ENCODE measurements around the gene SPC24. TPM values are rescaled to one million over a fixed set of nuclear protein-coding genes. Genes with fewer than 3 reads are reported as not detected.
A peak's percentile ranks its signal among the peaks of the same experiment; 100 is the strongest.

Gene SPC24, protein sequence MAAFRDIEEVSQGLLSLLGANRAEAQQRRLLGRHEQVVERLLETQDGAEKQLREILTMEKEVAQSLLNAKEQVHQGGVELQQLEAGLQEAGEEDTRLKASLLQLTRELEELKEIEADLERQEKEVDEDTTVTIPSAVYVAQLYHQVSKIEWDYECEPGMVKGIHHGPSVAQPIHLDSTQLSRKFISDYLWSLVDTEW
- total RNA-seq (2014; rRNA removed; shearing (Covaris generic); ENCODE audit: low replicate concordance): 69.7 and 113 TPM in 2 replicates

DNA sequence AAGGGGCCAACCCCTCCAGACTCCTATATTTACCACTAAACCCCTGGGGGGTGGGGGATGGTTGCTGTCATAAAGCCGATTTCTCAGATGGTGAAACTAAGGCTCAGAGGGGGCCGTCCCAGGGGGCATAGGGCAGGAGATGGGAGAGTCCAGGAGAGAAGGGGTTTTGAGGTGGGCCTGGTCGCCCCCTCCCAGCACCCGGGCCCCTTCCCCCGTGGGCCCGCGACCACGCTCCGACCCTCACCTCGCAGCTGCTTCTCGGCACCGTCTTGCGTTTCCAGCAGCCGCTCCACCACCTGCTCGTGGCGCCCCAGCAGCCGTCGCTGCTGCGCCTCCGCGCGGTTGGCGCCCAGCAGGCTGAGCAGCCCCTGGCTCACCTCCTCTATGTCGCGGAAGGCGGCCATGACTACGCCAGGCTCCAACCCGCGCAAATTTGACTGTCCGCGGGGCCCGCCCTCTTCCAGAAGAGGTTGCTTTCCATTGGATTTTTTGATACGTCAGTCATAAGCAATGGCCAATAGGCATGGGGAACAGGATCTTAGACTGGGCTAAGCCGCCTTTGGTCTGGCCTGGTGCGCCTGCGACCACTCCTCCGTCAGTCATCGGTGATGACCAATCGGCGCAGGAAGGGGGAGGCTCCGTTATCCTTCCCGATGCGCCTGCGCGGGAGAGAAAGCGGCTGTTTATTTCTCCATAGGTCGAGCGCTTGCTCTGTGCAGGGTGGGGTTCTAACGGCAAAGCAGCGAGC is at the start of gene SPC24:
Gene SPC24, minus strand, starts transcription at position 410 of the 748 bp plus-strand sequence. Its CDS starts 6 bp downstream, at position 404.
- Histone ChIP-seq H3K36me3 (peaks cover 26% of the 10 kb centered on the region), H3K27me3 (no peaks in the 10 kb centered on the region), H3K9me3 (peaks cover 1% of the 10 kb centered on the region; the same call in 1 of the 2 replicates), H3K4me3 (peak within 1 kb of the TSS; percentile 76)
- DNase-seq: peak; percentile 99

DNA sequence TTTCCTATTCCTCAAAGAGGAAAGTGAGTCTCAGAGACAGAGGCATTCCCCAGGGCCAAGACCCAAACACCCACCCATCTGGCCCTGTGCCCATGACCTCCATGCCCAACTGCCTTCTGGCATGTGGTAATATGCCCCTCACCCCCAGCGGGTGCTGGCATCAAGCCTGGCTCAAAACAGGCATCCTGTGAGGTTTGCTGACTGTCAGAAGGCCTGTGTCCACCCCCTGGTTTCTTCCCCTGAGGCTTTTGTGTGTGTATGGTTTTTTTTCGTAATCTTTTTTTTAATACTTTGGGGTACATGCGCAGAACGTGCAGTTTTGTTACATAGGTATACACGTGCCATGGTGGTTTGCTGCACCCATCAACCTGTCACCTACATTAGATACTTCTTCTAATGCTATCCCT is 49.4 kb upstream of the SPC24 start:
- Histone ChIP-seq H3K9me3 (no peaks in the 10 kb centered on the region), H3K4me3 (no peak overlapping the region), H3K36me3 (no peaks in the 10 kb centered on the region), H3K27me3 (no peaks in the 10 kb centered on the region)
- peak; percentile 86 for DNase-seq

DNA sequence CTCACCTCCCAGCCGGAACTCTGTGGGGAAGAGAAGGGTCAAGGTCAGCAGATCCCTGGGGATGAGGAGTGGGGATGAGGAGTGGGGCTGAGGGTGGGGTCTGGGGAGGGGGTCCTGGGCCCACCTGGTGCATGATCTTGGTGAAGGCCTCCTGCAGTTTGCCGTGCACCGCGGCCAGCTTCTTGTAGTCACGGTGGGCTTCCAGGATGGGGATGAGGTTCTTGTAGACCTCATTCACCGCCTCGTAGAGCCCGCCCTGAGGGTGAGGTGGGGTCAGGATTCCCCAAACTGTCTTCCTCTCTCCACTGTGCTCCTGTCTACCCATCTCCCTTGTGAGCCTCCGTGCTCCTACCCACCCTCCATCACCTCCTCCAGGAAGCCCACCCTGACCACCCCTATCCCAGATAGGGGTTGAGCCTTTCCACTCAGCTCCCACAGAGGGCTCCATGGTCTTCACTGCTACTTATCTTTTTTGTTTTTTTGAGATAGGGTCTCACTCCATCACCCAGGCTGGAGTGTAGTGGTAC is 48.6 kb upstream of the SPC24 start:
- no peaks in the 10 kb centered on the region for H3K9me3 ChIP-seq
- H3K27me3 ChIP-seq: no peaks in the 10 kb centered on the region
- DNase-seq: no peak
- H3K36me3 ChIP-seq: no peaks in the 10 kb centered on the region
- no peak overlapping the region for H3K4me3 ChIP-seq

DNA sequence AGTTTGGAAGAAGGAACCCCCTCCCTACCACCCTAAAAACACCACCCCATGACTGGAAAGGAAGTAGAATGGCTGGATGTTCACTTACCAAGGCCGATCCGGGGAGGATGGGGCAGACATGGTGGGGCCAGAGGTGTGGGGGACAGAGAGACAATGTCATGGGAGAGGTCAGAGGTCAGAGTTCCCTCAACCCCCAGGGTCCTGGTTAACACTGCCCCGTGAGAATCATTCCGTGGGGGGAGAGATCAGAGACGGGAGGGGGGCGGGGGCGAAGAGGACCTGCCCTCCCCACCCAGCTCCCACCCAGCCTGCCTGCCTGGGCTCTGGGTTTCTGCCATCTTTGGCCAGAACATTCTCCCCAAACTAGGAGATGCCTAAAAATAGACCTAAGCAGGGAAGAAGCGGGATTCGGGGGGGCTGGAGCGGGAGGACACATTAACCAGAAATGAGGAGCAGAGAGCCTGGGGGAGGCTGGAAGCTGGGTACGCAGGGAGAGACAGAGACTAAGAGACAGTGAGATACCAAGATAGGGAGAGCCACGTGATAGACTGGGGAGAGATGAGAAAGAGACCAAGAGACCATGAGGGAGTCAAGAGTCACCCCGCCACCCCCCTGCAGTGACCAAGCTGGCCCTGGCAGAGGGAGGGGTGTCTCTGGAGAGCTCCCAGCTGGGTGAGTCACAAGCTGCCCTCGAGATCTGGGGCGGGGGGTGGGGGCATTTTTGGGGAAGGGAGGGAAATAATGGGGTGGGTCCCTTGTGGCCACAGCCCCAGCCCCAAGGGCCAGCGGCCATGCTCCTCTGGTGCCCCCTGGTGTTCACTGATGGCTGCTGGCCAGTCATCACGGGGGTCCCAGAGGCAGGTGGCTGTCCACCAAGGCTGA is 47.9 kb upstream of the SPC24 start:
- Histone ChIP-seq H3K36me3 (no peaks in the 10 kb centered on the region), H3K27me3 (no peaks in the 10 kb centered on the region), H3K9me3 (no peaks in the 10 kb centered on the region), H3K4me3 (no peak overlapping the region)
- DNase-seq: peak; percentile 78

DNA sequence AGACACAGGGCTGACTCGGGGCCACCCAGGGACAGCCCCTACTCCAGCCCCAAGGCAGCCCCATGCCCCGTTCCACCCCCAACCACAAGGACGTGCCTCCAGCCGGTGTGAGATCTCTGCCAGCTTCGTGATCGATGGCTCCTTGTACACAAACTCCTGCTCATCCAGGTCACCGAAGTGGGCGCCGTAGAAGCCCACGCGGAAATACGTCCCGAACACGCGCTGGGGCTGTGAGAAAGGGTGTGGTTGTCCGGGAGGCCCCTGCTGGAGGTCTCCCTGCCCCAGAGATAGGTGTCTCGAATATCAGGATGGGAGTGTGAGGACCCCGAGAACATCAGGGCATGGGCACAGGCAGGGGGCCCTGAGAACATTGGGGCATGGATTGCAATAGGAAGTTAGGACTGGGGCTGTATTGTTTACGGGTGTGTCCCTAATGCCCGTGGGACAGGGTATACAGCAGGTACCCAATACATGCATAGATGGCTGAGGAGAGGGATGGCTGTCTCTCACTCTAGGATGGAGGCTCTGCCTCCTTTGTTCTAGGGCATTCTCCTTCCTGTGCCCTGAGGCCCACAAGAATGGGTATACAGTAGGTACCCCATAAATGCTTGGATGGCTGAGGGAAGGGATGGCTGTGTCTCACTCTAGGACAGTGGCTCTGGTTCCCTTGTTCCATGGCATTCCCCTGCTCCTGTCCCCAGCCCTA is 47.1 kb upstream of the SPC24 start:
- no peak overlapping the region for H3K4me3 ChIP-seq

DNA sequence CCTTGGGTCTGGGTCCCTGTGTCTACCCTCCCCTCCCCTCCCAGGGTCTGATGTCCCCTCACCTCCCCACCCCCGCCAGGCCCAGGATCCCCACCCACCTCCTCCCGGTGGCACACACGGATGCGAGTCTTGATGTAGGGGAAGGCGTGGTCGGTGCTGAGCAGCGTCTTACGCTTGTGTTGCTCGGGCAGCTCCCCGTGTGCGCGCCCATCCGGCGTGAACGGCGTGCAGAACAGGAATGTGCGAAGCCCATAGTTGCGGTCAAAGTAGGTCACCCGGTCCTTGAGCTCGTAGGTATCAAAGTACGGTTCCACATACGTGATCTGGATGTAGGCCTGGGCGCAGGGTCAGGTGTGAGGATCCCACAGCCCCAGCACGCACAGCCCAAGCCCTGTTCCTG is 46.2 kb upstream of the SPC24 start:
- Histone ChIP-seq H3K9me3 (no peaks in the 10 kb centered on the region), H3K27me3 (no peaks in the 10 kb centered on the region), H3K4me3 (no peak overlapping the region), H3K36me3 (0 out of 2 replicates have a peak, but pooled peaks cover 2% of the 10 kb centered on the region)
- no peak for DNase-seq

More for the DNA sequence above, 47.1 kb upstream of the SPC24 start:
- Histone ChIP-seq H3K27me3 (no peaks in the 10 kb centered on the region), H3K36me3 (0 out of 2 replicates have a peak, but pooled peaks cover 2% of the 10 kb centered on the region), H3K9me3 (no peaks in the 10 kb centered on the region)
- no peak for DNase-seq

DNA sequence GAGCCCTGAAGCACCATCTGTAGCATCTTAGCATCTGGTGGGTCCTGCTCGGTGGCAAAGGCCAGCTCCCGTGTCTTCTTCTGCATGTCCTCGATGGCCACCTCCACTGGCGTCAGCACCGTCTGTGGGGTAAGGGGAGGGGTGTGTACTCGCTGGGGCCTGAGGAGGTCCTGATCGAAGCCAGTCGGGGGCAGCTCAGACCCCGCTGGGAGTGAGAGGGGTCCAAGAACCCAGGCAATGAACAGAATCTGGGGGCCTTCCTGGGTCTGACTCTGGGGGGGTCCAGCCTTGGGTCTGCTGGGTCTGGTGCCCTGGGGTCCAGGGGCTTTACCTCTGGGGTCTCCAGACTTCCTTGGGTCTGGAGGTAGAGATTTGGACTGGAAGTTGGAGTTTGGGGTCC is 45.3 kb upstream of the SPC24 start:
- no peak for DNase-seq
- no peaks in the 10 kb centered on the region for H3K9me3 ChIP-seq

DNA sequence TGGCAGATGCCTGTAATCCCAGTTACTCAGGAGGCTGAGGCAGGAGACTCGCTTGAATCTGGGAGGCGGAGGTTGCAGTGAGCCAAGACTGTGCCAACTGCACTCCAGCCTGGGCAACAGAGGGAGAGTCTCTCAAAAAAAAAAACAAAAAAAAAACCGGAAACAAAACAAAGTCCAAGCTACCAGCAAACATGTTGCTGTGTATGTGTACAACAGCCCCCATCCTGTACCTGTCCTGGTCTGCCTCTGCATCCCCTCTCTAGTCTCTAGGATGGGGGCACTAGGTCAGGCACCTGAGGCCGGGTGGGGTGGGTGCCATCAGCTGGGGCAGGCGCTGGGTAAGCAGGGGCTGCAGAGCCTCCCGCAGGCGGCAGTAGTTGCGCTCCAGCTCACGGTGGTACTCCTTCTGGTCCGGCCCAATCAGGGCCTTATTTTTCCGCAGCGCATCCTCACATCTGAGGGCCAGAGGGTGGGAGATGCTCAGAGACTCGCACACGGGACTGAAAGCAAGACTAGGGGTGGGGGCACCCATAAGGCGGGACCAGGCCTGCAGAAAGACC is 44.5 kb upstream of the SPC24 start:
- no peaks in the 10 kb centered on the region for H3K27me3 ChIP-seq
- H3K36me3 ChIP-seq: peaks cover 13% of the 10 kb centered on the region
- DNase-seq: no peak
- H3K9me3 ChIP-seq: no peaks in the 10 kb centered on the region
- H3K4me3 ChIP-seq: no peak overlapping the region

More for the DNA sequence above, 45.3 kb upstream of the SPC24 start:
- Histone ChIP-seq H3K36me3 (peaks cover 8% of the 10 kb centered on the region; the same call in 1 of the 2 replicates), H3K4me3 (no peak overlapping the region), H3K27me3 (no peaks in the 10 kb centered on the region)

DNA sequence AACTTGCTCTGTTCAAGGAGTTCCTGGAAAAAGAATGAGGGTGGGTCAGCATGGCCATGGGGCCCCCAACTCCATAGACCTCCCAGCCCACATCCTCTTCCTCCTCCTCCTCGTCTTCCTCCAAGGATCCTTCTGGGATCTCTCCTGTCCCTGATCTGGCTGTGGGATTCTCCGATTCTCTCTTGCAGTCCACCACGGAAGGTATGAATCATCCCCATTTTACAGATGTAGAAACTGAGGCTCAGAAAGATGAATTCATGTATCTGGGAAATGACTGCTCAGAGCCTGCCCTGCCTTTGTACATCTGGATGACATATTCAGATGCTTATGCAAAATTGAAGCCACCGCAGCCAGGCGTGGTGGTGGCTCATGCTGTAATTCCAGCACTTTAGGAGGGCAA is 43.9 kb upstream of the SPC24 start:
- no peak for DNase-seq
- H3K36me3 ChIP-seq: peaks cover 17% of the 10 kb centered on the region
- H3K9me3 ChIP-seq: no peaks in the 10 kb centered on the region
- H3K4me3 ChIP-seq: no peak overlapping the region
- no peaks in the 10 kb centered on the region for H3K27me3 ChIP-seq

DNA sequence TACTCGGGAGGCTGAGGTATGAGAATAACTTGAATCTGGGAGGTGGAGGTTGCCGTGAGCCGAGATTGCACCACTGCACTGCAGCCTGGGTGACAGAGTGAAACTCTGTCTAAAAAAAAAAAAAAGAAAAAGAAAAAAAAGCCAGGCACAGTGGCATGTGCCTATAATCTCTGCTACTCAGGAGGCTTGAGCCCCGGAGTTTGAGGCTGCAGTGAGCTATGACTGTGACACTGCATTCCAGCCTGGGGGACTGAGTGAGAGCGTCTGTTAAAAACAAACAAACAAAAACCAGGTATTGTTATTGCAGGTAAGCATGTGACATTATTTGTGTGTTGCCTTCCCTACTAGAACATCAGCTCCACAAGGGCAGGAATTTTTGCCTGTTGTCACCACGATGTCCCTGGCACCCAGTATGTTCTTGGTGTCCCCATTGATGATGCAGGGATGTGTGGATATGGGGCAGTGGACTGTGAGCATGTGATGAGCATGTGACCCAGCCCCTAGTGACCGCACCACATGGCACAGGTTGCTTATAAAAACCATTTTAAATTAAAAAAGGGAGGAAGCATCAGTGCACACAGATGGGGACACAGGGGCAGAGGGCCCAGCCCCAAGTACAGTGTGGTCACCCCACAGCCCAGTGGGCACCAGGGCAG is 43.3 kb upstream of the SPC24 start:
- Histone ChIP-seq H3K9me3 (no peaks in the 10 kb centered on the region), H3K36me3 (peaks cover 23% of the 10 kb centered on the region), H3K27me3 (no peaks in the 10 kb centered on the region), H3K4me3 (no peak overlapping the region)
- no peak for DNase-seq

DNA sequence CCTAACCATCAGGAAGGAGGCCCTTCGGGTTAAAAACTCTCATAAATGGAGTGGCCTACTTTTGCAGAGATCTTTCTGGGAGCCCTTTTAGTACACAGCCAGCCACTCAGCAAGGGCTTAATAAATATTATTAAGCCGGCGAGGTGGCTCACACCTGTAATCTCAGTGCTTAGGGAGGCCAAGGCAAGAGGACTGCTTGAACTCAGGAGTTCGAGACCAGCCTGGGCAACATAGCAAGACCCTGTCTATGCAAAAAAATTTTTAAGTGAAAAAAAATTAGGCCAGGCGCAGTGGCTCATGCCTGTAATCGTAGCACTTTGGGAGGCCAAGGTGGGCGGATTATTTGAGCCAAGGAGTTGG is 42.6 kb upstream of the SPC24 start:
- no peaks in the 10 kb centered on the region for H3K27me3 ChIP-seq
- H3K4me3 ChIP-seq: peak overlapping the region; percentile 76
- no peak for DNase-seq
- H3K9me3 ChIP-seq: no peaks in the 10 kb centered on the region
- peaks cover 31% of the 10 kb centered on the region for H3K36me3 ChIP-seq

DNA sequence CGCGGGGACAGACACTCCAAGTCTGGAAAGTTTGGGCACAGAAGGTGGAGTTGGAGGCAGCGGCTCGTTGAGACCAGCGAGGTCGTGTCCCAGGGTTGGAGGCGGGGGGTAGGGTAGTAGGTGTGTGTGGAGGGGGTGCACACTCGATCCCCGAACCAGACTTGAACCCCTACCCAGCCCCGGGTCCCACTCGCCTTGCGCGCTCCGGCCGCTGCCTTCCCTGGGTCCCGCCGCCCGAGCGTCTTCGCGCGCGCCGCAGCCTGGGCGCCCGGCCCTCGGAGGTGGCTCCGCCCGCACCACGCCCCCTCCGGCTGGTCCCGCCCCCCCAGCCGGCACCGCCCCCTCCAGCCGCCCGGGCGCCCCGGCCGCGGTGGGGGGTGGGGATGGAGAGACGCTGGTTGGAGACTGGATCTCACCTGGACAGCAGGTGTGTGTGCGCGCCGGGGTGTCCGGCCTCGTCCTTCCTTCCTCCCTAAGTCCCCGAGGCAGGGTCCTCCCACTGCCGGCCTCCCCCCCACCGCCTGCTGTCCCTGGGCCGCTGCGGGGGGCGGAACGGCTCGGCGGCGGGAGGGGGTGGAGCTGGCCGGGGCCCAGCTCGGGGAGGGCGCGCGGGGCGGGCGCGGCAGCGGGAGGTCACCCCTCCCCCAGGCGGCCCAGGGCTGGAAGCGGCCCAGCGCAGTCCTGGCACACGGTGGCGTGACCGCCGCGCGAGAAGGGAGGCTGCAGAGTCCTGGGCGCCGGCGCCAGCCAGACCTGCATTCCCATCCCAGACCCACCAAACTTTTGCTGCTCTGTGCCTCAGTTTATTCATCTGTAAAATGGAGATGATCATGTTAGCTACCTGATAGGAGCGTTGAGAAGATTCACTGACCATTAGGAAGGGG is 42.0 kb upstream of the SPC24 start, which contains the start of gene KANK2:
Gene KANK2, minus strand, starts transcription at position 255 of the 884 bp plus-strand sequence. CDS start 3,034 bp downstream, outside the sequence.
- Histone ChIP-seq H3K27me3 (no peaks in the 10 kb centered on the region), H3K36me3 (peaks cover 37% of the 10 kb centered on the region)
- peak; percentile 71 for DNase-seq

DNA sequence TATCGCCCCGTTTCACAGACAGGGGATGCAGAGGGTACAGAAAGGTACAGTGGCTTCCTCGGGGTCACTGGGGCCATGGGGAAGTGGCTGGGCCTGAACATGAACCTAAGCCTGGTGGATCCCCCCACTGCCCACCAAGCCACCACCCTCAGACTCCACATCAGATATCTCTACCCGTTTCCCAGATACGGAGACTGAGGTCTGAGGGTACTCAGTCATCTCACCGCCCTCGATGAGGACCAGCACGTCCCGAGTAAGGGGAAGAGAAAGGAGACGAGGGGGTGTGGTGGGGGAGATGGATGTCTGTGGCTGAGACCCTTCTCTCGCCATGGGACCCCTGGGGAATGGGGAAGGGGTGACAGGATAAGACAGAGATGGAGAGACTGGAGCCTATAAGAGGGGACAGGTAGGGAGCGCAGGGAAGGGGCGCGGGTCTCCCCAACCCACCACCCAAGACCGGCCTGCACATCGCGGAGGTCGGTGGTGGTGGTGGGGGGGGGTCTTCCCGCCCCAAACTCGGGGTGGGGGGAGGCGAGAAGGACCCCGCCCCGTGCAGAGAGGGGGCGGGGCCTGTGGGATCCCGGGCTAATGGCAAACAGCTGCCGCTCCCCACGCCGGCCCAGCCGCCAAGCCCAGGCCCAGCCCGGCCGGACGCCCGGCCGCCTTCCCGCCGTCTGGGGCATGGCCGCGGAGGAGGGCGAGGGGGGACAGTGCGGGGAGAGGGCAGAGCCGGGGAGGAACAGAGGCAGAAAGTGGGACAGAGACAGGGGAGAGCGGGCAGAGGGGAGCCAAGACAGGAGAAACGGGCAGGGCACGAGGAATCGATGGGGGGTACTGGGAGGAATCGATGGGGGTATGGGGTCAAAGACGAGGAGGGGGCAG is 41.1 kb upstream of the SPC24 start:
- peak overlapping the region; percentile 76 for H3K4me3 ChIP-seq
- DNase-seq: peak; percentile 60

More for the DNA sequence above, 42.0 kb upstream of the SPC24 start, which contains the start of gene KANK2:
- Histone ChIP-seq H3K4me3 (peak within 1 kb of the TSS; percentile 76), H3K9me3 (no peaks in the 10 kb centered on the region)

DNA sequence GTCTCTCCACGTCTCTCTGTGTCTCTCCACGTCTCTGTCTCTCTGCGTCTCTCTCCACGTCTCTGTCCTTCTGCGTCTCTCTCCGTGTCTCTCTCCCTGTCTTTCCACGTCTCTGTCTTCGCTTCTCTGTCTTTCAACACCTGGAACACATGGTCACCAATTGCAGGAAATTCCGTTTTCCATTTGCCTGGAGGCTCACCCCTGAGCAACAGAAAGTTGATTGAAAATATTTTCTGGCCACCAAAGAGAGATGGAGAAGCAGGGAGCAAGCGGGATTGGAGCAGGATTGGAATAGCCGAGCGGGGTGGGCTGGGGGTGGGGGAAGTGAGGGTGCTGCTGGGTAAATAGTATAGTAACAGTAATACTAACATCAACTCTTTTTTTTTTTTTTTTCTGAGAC is 40.1 kb upstream of the SPC24 start:
- Histone ChIP-seq H3K36me3 (peaks cover 55% of the 10 kb centered on the region), H3K27me3 (no peaks in the 10 kb centered on the region), H3K9me3 (no peaks in the 10 kb centered on the region), H3K4me3 (no peak overlapping the region)
- no peak for DNase-seq

More for the DNA sequence above, 41.1 kb upstream of the SPC24 start:
- H3K27me3 ChIP-seq: no peaks in the 10 kb centered on the region
- no peaks in the 10 kb centered on the region for H3K9me3 ChIP-seq
- H3K36me3 ChIP-seq: peaks cover 46% of the 10 kb centered on the region
